ENCODE data around the gene AKR1C4. TPM values are rescaled to one million over a fixed set of nuclear protein-coding genes. Genes with fewer than 3 reads are reported as not detected.

The AKR1C4 gene
- total RNA-seq, 1 experiment from 2014 or later = not detected

GRCh38 chr10:5155951-5156350 is 40.7 kb upstream of the AKR1C4 start:
- Histone ChIP-seq H2AFZ (ENCODE audit: low read length) (no peak overlapping the region), H3F3A (ENCODE audit: low read length, unreplicated experiment) (no peaks in the 10 kb centered on the region), H3K9me2 (replicated peaks; ENCODE audit: low read length) (no peaks in the 10 kb centered on the region), H3K4me2 (ENCODE audit: low read length) (no peak overlapping the region), H3K4me1 (ENCODE audit: insufficient read depth, low read length) (no peaks in the 10 kb centered on the region), H4K20me1 (ENCODE audit: low read length) (no peaks in the 10 kb centered on the region), H3K27ac (ENCODE audit: low read length) (no peak overlapping the region), H3K9me3 (ENCODE audit: low read length) (no peaks in the 10 kb centered on the region), H3K9ac (ENCODE audit: low read length) (no peak overlapping the region), H3K36me3 (ENCODE audit: low read depth, low read length) (no peaks in the 10 kb centered on the region), H3K4me3 (ENCODE audit: low read length) (no peak overlapping the region), H3K79me2 (ENCODE audit: low read length) (no peaks in the 10 kb centered on the region), H3K27me3 (ENCODE audit: low read length) (no peaks in the 10 kb centered on the region)
- ChIA-PET POLR2A (ENCODE audit: unreplicated experiment) (no interaction called here), CTCF (no interaction called here)
- ATAC-seq = no peak
- intact Hi-C loops (cut with micrococcal nuclease) = no loop called here
- TF ChIP-seq EZH2phosphoT487 (IDR thresholded peaks at IDR 0.05; ENCODE audit: borderline replicate concordance, low read length) = no peak
- TF ChIP-seq EZH2 (IDR thresholded peaks at IDR 0.05; ENCODE audit: low read length, unreplicated experiment) = no peak
- TF ChIP-seq CTCF (conservative IDR thresholded peaks at IDR 0.05; ENCODE audit: low read depth, low read length) = no peak
- BruUV-seq (replicated peaks) = no TSS peak
- no peak for DNase-seq

GRCh38 chr10:5157501-5157900 is 39.1 kb upstream of the AKR1C4 start:
- Histone ChIP-seq H3K79me2 (ENCODE audit: low read length) (no peaks in the 10 kb centered on the region), H3K4me1 (ENCODE audit: insufficient read depth, low read length) (no peaks in the 10 kb centered on the region), H3K27ac (ENCODE audit: low read length) (no peak overlapping the region), H3K4me2 (ENCODE audit: low read length) (no peak overlapping the region), H3K9me3 (ENCODE audit: low read length) (no peaks in the 10 kb centered on the region), H3K27me3 (ENCODE audit: low read length) (no peaks in the 10 kb centered on the region), H3F3A (ENCODE audit: low read length, unreplicated experiment) (no peaks in the 10 kb centered on the region), H3K36me3 (ENCODE audit: low read depth, low read length) (no peaks in the 10 kb centered on the region), H3K4me3 (ENCODE audit: low read length) (no peak overlapping the region), H3K9me2 (replicated peaks; ENCODE audit: low read length) (no peaks in the 10 kb centered on the region), H4K20me1 (ENCODE audit: low read length) (no peaks in the 10 kb centered on the region), H3K9ac (ENCODE audit: low read length) (no peak overlapping the region), H2AFZ (ENCODE audit: low read length) (no peak overlapping the region)
- intact Hi-C loops (cut with micrococcal nuclease) = no loop called here
- BruUV-seq (replicated peaks) = no TSS peak
- CTCF ChIA-PET = no interaction called here
- POLR2A ChIA-PET (ENCODE audit: unreplicated experiment) = no interaction called here
- no peak for DNase-seq
- ATAC-seq = no peak
- TF ChIP-seq EZH2 (IDR thresholded peaks at IDR 0.05; ENCODE audit: low read length, unreplicated experiment) (no peak), EZH2phosphoT487 (IDR thresholded peaks at IDR 0.05; ENCODE audit: borderline replicate concordance, low read length) (no peak), CTCF (conservative IDR thresholded peaks at IDR 0.05; ENCODE audit: low read depth, low read length) (no peak)

GRCh38 chr10:5159126-5159525 is 37.5 kb upstream of the AKR1C4 start:
- Histone ChIP-seq H3K9ac (ENCODE audit: low read length) (no peak overlapping the region), H4K20me1 (ENCODE audit: low read length) (no peaks in the 10 kb centered on the region), H3F3A (ENCODE audit: low read length, unreplicated experiment) (no peaks in the 10 kb centered on the region), H3K27ac (ENCODE audit: low read length) (no peak overlapping the region), H3K4me3 (ENCODE audit: low read length) (no peak overlapping the region), H3K9me2 (replicated peaks; ENCODE audit: low read length) (no peaks in the 10 kb centered on the region), H3K4me1 (ENCODE audit: insufficient read depth, low read length) (no peaks in the 10 kb centered on the region), H3K79me2 (ENCODE audit: low read length) (no peaks in the 10 kb centered on the region), H3K27me3 (ENCODE audit: low read length) (no peaks in the 10 kb centered on the region), H2AFZ (ENCODE audit: low read length) (no peak overlapping the region), H3K9me3 (ENCODE audit: low read length) (no peaks in the 10 kb centered on the region), H3K36me3 (ENCODE audit: low read depth, low read length) (no peaks in the 10 kb centered on the region), H3K4me2 (ENCODE audit: low read length) (no peak overlapping the region)
- no TSS peak for BruUV-seq (replicated peaks)
- ChIA-PET POLR2A (ENCODE audit: unreplicated experiment) (no interaction called here), CTCF (no interaction called here)
- intact Hi-C loops (cut with micrococcal nuclease) = no loop called here
- ATAC-seq (no peak), DNase-seq (peak; percentile 2)
- TF ChIP-seq EZH2phosphoT487 (IDR thresholded peaks at IDR 0.05; ENCODE audit: borderline replicate concordance, low read length) (no peak), CTCF (conservative IDR thresholded peaks at IDR 0.05; ENCODE audit: low read depth, low read length) (no peak), EZH2 (IDR thresholded peaks at IDR 0.05; ENCODE audit: low read length, unreplicated experiment) (no peak)
